ENCODE measurements around the gene LEAP2.

- TF ChIP-seq, protein P1, sequence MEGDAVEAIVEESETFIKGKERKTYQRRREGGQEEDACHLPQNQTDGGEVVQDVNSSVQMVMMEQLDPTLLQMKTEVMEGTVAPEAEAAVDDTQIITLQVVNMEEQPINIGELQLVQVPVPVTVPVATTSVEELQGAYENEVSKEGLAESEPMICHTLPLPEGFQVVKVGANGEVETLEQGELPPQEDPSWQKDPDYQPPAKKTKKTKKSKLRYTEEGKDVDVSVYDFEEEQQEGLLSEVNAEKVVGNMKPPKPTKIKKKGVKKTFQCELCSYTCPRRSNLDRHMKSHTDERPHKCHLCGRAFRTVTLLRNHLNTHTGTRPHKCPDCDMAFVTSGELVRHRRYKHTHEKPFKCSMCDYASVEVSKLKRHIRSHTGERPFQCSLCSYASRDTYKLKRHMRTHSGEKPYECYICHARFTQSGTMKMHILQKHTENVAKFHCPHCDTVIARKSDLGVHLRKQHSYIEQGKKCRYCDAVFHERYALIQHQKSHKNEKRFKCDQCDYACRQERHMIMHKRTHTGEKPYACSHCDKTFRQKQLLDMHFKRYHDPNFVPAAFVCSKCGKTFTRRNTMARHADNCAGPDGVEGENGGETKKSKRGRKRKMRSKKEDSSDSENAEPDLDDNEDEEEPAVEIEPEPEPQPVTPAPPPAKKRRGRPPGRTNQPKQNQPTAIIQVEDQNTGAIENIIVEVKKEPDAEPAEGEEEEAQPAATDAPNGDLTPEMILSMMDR (IDR thresholded peaks at IDR 0.05): no peak
- TF ChIP-seq POLR2A (IDR thresholded peaks at IDR 0.05): no peak
Observed at GRCh38 chr5:132853323-132853722, 20.1 kb upstream of the LEAP2 start.
